Stimulated activated CD4-positive, alpha-beta T cell treated with anti-CD3 and anti-CD28 coated beads, Interleukin-4, amount 100 ng/mL, for 1 hour (primary cell): ENCODE measurements around the gene FIG4.

Source experiments
- DNase-seq: peaks from one replicate; pipeline ENCODE4 v3.0.0-alpha.2; 2020

Gene FIG4

GRCh38 chr6:109690737-109691621 is at the start of gene FIG4, which contains the start of gene AK9:
Gene FIG4, plus strand, starts transcription at chr6:109691296. Its CDS starts 140 bp downstream, at chr6:109691436.
Gene AK9, minus strand, starts transcription at chr6:109691202. Its CDS starts 15,457 bp downstream, at chr6:109675745.
- DNase-seq = peak; percentile 91

GRCh38 chr6:109644131-109644530 is 47.0 kb upstream of the FIG4 start:
- no peak for DNase-seq

DNA sequence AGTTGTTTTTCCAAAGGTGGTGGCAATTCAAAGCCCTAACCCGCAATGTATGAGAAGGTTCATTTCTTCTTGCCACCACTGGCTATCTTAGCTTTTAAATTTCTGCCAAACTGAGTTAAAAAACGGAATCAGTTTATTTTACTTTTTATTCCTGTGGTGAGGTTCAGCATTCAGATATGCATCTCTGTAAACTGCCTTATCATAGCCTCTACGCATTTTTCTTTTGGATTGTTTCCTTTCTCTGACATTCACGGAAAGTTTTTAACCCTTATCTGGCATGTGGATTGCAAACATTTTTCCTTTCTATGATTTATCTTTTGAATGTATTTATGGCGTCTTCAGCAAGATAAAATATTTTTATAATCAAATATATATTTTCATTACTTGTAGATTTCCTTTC is 37.8 kb upstream of the FIG4 start:
- no peak for DNase-seq

- no peak for DNase-seq
Measured at GRCh38 chr6:109655761-109656262, 35.3 kb upstream of the FIG4 start.

DNA sequence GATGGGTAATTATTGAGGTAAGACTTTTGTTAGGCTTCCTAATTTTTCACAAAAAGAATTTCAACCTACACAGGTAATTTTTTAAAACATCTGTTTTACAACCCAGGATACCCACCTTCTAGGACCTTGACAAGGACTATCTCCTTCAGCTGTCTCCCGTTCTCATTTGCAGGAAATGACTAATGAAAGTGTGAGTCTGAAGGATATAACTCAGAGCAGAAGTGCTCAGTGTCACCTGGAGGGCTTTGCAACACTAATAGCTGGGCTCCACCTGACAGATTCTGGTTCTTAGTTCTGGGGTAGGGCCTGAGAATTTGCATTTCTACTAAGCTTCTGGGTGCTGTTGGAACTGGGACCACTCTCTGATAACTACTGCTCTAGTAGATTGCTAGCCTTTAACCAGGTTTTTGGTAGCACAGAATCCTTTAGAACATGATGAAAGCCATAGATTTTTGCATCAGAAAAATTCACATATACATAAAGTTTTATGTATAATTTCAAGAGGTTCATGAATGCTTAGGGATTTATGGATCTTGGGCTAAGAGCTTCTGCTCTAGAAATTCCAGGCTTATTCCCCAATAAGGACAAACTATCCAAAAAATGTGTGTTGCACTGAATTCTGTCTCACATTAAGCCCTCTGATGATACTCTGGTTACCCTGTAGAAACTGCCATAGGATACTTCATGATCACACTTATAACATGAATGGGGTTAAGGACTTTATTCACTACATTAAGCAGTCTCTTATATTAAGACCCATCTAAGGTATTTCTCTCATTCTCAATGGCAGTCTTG is 30.4 kb upstream of the FIG4 start:
- DNase-seq = no peak

DNA sequence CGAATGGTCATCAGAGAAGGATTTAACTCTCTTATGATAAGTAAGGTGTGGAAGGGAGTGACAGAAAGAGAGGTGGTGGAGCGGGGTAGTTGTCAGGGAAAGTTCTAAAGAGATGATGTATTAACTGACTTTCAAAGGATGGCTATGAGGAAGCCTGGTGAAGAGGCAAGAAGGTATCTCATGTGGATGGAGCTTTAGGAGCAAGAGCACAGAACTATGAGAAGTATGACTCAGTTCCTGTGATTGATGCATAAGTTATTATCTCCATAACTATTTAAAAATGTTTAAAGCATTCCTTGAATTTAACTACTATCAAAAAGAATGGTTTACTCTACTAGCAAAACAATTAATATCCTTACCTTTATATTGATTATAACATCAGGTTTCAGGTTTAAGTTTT is 28.9 kb upstream of the FIG4 start:
- no peak for DNase-seq

DNA sequence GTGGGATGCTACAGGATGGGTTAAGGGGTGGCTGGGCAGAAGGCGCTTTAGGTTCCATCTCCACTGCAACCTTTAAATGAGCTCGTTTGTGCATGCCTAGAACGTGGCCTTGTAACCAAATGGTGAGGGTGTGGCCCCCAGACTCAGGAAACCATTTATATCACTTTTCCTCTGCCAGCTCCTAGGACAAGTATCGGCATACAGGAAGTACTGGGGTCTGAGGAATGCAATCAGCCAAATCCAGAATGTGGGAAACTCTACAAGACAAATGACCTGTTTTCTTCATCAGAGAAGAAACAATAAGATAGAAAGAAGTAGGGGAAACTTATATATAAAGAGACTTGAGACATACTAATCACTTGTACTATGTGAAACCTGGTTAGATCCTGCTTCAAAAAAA is 21.3 kb upstream of the FIG4 start:
- no peak for DNase-seq

DNA sequence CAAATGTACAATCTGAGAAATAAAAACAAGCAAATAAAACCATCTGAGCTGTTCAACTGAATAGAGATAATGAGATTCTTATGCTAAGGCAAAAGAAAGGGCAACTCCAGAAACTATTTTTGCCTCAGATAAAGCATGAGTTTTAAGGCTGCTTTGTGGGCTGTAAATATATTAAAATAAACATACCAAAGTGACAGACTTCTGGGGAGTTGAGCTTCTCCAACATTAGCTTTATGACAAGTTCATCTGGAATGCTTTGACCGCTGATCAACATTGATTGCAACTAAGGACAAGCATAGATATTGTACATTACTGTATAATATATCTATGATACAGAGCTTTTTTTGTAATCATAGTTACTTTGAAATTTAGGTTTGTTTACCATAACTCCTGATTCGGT is 19.4 kb upstream of the FIG4 start:
- DNase-seq = no peak

DNA sequence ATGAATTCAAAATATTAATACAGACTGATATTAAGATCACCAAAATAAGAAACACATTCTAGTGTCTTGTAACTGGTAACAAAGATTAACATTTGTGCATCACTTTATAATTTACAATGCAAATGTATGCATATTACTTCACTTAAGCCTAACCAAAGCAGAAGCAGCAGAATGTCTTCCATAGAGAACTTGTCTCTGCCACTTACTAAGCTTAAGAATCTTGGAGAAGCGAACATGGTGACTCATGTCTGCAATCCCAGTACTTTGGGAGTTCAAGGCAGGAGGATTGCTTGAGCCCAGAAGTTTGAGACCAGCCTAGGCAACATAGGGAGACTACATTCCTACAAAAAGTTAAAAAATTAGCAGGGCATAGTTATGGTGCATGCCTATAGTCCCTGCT is 18.9 kb upstream of the FIG4 start:
- no peak for DNase-seq

- DNase-seq = no peak
Measured at GRCh38 chr6:109672839-109673238, 18.3 kb upstream of the FIG4 start.

GRCh38 chr6:109676724-109677123 is 14.4 kb upstream of the FIG4 start:
- no peak for DNase-seq

GRCh38 chr6:109678240-109678639 is 12.9 kb upstream of the FIG4 start:
- DNase-seq = no peak

DNA sequence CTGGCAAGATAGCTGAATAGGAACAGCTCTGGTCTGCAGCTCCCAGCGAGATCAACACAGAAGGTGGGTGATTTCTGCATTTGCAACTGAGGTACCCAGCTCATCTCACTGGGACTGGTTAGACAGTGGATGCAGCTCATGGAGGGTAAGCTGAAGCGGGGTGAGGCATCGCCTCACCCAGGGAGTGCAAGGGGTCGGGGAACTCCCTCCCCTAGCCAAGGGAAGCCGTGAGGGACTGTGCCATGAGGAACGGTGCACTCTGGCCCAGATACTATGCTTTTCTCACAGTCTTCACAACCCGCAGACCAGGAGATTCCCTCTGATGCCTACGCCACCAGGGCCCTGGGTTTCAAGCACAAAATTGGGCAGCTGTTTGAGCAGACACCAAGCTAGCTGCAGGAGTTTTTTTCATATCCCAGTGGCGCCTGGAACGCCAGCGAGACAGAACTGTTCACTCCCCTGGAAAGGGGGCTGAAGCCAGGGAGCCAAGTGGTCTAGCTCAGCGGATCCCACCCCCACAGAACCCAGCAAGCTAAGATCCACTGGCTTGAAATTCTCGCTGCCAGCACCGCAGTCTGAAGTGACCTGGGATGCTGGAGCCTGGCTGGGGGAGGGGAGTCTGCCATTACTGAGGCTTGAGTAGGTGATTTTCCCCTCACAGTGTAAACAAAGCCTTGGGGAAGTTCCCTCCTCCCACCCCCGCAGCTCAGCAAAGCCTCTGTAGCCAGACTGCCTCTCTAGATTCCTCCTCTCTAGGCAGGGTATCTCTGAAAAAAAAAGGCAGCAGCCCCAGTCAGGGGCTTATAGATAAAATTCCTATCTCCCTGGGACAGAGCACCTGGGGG is 12.2 kb upstream of the FIG4 start:
- DNase-seq = peak; percentile 29

- no peak for DNase-seq
Measured at GRCh38 chr6:109686566-109687265, 4.4 kb upstream of the FIG4 start.

GRCh38 chr6:109687271-109687761 is 3.8 kb upstream of the FIG4 start:
- no peak for DNase-seq

DNA sequence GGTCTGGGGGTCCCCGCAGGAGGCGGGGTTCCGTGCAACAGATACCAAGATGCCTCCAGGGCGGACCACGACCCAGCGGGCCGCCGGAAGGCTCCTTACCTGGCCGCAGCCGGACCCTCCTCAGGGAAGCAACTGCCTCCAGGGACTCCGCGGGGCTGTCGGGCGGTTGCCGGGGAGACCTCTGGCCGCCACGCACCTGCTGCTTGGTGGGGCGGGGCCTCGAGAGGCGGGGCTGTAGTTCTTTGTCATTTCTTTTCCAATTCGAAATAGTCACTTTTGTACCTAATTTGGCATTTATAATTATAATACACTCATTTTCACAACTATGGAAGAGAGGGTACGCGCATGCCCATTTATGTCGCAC is 741 bp upstream of the FIG4 start:
- DNase-seq = peak; percentile 74

- DNase-seq = no peak
Measured at GRCh38 chr6:109693111-109693510, 2.0 kb downstream of the FIG4 start.

GRCh38 chr6:109695468-109695867 is 4.4 kb downstream of the FIG4 start:
- DNase-seq = no peak

DNA sequence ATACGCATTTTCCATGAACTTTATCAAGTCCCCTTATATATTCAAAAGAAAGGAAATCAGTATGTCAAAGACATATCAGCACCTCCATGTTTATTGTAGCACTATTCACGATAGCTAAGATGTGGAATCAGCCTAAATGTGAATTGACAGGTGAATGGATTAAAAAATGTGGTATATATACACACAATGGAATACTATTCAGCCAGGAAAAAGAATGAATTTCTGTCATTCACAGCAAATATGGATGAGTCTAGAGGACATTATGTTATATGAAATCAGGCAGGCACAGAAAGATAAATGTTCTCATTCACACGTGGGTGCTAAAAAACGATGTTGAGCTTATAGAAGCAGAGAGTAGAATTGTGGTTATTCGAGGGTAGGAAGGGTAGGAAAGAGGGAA is 5.3 kb downstream of the FIG4 start:
- DNase-seq = no peak

DNA sequence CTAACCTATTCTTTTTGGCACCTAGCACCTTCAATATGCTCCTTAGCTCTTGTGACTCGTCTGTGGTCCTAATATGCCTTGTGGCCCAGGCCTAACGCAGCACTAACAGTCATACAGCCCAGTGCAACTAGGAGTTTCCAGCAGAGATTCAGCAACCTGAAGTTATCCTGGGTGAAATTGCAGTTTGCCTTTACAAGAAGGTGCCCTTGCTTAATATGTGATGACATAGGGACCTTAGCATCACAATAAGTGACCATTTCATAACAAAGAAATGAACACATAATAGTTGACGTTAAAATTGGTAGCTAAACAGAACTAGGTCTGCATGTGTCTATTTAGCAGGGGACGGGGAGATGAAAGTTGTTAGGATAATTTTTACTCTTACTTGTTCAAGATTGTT is 10.1 kb downstream of the FIG4 start:
- DNase-seq = no peak

DNA sequence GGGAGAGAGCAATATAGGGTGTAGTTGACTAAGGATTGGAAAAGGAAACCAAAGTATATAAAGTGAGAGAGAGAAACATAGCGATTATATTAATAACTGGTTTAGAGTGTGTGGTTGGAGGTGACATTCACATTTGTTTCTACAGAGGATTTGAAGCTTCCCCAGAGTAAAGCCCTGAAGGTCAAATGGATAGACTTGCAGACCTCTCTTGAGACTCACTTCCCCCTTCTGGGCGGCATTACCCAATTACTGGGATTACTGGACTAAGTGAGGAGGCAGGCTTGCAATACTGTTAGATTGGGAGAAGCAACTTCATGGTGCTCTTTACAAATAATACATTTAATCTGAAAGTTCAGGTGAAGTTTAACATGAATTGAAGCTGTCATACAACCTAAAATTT is 10.7 kb downstream of the FIG4 start:
- no peak for DNase-seq

- no peak for DNase-seq
Measured at GRCh38 chr6:109702791-109703190, 11.7 kb downstream of the FIG4 start.
